Karpas-422 (cell line): ENCODE data around the gene FUOM. TPM values are rescaled to one million over a fixed set of nuclear protein-coding genes. Genes with fewer than 3 reads are reported as not detected.

Source experiments
- DNase-seq: peaks from one replicate; pipeline ENCODE4 v3.0.0-alpha.2; 2015
- H2AFZ ChIP-seq: fragments of 200-600 bp; sonication (generic); 2 replicates; pipeline ENCODE4 v1.6.1; 2014; ENCODE audit warnings: antibody characterized with exemption, low read length, mixed read lengths
- H3K27ac ChIP-seq: fragments of 200-600 bp; sonication (generic); 2 replicates; pipeline ENCODE4 v1.5.1; 2014; ENCODE audit warnings: mild to moderate bottlenecking, low read length, moderate library complexity
- H3K27me3 ChIP-seq: fragments of 200-600 bp; sonication (generic); 2 replicates; pipeline ENCODE4 v1.6.1; 2014; ENCODE audit warnings: low read length, mixed read lengths
- H3K36me3 ChIP-seq: fragments of 200-600 bp; sonication (generic); 2 replicates; pipeline ENCODE4 v1.6.1; 2014; ENCODE audit warnings: low read length, mixed read lengths; ENCODE audit not compliant: insufficient read depth
- H3K4me1 ChIP-seq: fragments of 200-600 bp; sonication (generic); 2 replicates; pipeline ENCODE4 v1.6.1; 2014; ENCODE audit warnings: mild to moderate bottlenecking, low read length, mixed read lengths
- H3K4me2 ChIP-seq: fragments of 200-600 bp; sonication (generic); 2 replicates; pipeline ENCODE4 v1.6.1; 2014; ENCODE audit warnings: low read length, low read depth, mild to moderate bottlenecking; ENCODE audit not compliant: poor library complexity, severe bottlenecking
- H3K4me3 ChIP-seq: fragments of 200-600 bp; sonication (generic); 2 replicates; pipeline ENCODE4 v1.5.1; 2014; ENCODE audit warnings: mild to moderate bottlenecking, antibody characterized with exemption, low read length, mixed read lengths
- H3K79me2 ChIP-seq: fragments of 200-600 bp; sonication (generic); 2 replicates; pipeline ENCODE4 v1.6.1; 2014; ENCODE audit warnings: mild to moderate bottlenecking, low read length, mixed read lengths
- H3K9ac ChIP-seq: fragments of 200-600 bp; sonication (generic); 2 replicates; pipeline ENCODE4 v1.6.0; 2014; ENCODE audit warnings: low read length
- H3K9me2 ChIP-seq: fragments of 200-600 bp; sonication (generic), shearing (Covaris generic); replicated peaks from 2 replicates; pipeline ENCODE4 v1.6.0; 2014; ENCODE audit warnings: mild to moderate bottlenecking, low read length, moderate library complexity; ENCODE audit not compliant: insufficient read depth
- H3K9me3 ChIP-seq: fragments of 300-700, 200-600 bp; sonication (generic); 2 replicates; pipeline ENCODE4 v1.6.1; 2014; ENCODE audit warnings: low read length, mixed read lengths
- H4K20me1 ChIP-seq: fragments of 200-600 bp; sonication (generic); 2 replicates; pipeline ENCODE4 v1.6.1; 2014; ENCODE audit warnings: mild to moderate bottlenecking, antibody characterized with exemption, low read length, low read depth; ENCODE audit not compliant: insufficient read depth
- total RNA-seq: library from RNA; depleted of rRNA; stranded (reverse); fragments of >200 nt; shearing (Covaris generic); gene quantifications from 2 replicates; pipeline ENCODE4 v1.2.3, GENCODE V29; 2014; ENCODE audit warnings: low replicate concordance

Gene FUOM
- total RNA-seq, 1 experiment from 2014 or later = 0.97 TPM

DNA sequence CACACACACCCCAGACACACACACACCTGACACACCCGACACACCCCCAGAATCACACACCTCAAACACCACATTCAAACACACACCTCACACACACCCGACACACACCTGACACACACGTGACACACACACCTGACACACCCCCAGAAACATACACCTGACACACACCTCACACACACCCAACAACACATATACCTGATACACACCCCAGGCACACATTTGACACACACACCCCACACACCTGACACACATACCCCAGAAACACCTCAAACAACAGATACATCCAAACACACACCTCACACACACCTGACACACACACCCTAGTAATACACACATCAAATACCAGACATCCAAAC is 20.5 kb downstream of the FUOM start:
- no peak overlapping the region for H3K9ac ChIP-seq
- H3K4me1 ChIP-seq = no peaks in the 10 kb centered on the region
- H3K79me2 ChIP-seq = no peaks in the 10 kb centered on the region
- H2AFZ ChIP-seq = no peak overlapping the region
- peaks cover 22% of the 10 kb centered on the region for H3K9me3 ChIP-seq
- H3K36me3 ChIP-seq = no peaks in the 10 kb centered on the region
- no peak overlapping the region for H3K27ac ChIP-seq
- no peaks in the 10 kb centered on the region for H4K20me1 ChIP-seq
- no peak overlapping the region for H3K4me2 ChIP-seq
- no peak overlapping the region for H3K4me3 ChIP-seq
- no peaks in the 10 kb centered on the region for H3K27me3 ChIP-seq
- no peaks in the 10 kb centered on the region for H3K9me2 ChIP-seq
- DNase-seq = no peak

- no peak within 1 kb of the TSS for H3K4me3 ChIP-seq
- no peak within 1 kb of the TSS for H2AFZ ChIP-seq
- no peak for DNase-seq
- no peak within 1 kb of the TSS for H3K27ac ChIP-seq
- no peaks in the 10 kb centered on the region for H3K79me2 ChIP-seq
- H4K20me1 ChIP-seq = no peaks in the 10 kb centered on the region
- no peaks in the 10 kb centered on the region for H3K9me2 ChIP-seq
- no peaks in the 10 kb centered on the region for H3K36me3 ChIP-seq
- H3K9ac ChIP-seq = no peak within 1 kb of the TSS
- no peaks in the 10 kb centered on the region for H3K4me1 ChIP-seq
- no peaks in the 10 kb centered on the region for H3K27me3 ChIP-seq
- H3K4me2 ChIP-seq = no peak within 1 kb of the TSS
- peaks cover 22% of the 10 kb centered on the region for H3K9me3 ChIP-seq
Observed at GRCh38 chr10:133336577-133337369, 21.0 kb downstream of the FUOM start, which contains the start of gene CALY. CALY (minus strand) TSS chr10:133336896; CDS start chr10:133328989, 7,907 bp downstream.

DNA sequence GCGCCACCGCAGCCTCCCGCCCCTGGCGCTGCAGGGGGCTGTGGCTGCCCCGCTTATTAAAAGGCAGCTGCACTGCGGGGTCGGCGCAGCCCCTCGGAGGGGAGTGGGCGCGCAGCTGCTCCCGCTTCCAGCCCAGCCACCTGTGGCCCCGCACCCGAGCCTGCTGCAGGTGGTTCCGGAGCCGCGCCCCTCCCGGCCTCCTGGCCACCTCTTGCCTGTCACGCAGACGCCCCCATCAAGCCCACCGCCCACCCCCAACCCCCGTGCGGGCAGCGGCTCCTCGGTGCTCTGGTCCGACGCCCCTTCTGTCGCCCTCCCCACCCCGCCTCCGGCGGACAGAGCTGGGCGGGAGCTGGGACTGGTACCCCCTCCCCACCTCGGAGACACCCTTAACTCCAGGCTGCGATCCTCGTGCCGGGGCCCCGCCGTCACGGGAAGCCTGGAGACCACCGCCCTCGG is 21.7 kb downstream of the FUOM start:
- H3K27ac ChIP-seq = no peak overlapping the region
- H2AFZ ChIP-seq = no peak overlapping the region
- H4K20me1 ChIP-seq = no peaks in the 10 kb centered on the region
- no peaks in the 10 kb centered on the region for H3K79me2 ChIP-seq
- H3K27me3 ChIP-seq = no peaks in the 10 kb centered on the region
- no peak overlapping the region for H3K4me3 ChIP-seq
- no peak overlapping the region for H3K9ac ChIP-seq
- DNase-seq = no peak
- no peaks in the 10 kb centered on the region for H3K4me1 ChIP-seq
- H3K9me2 ChIP-seq = no peaks in the 10 kb centered on the region
- no peak overlapping the region for H3K4me2 ChIP-seq
- H3K9me3 ChIP-seq = peaks cover 22% of the 10 kb centered on the region
- no peaks in the 10 kb centered on the region for H3K36me3 ChIP-seq

- H3K4me3 ChIP-seq = no peak overlapping the region
- peaks cover 22% of the 10 kb centered on the region for H3K9me3 ChIP-seq
- H3K36me3 ChIP-seq = no peaks in the 10 kb centered on the region
- H3K27me3 ChIP-seq = no peaks in the 10 kb centered on the region
- H3K4me2 ChIP-seq = no peak overlapping the region
- no peak for DNase-seq
- no peak overlapping the region for H3K9ac ChIP-seq
- H4K20me1 ChIP-seq = no peaks in the 10 kb centered on the region
- no peak overlapping the region for H2AFZ ChIP-seq
- no peaks in the 10 kb centered on the region for H3K9me2 ChIP-seq
- no peaks in the 10 kb centered on the region for H3K4me1 ChIP-seq
- no peak overlapping the region for H3K27ac ChIP-seq
- no peaks in the 10 kb centered on the region for H3K79me2 ChIP-seq
Observed at GRCh38 chr10:133335246-133336117, 22.3 kb downstream of the FUOM start.

DNA sequence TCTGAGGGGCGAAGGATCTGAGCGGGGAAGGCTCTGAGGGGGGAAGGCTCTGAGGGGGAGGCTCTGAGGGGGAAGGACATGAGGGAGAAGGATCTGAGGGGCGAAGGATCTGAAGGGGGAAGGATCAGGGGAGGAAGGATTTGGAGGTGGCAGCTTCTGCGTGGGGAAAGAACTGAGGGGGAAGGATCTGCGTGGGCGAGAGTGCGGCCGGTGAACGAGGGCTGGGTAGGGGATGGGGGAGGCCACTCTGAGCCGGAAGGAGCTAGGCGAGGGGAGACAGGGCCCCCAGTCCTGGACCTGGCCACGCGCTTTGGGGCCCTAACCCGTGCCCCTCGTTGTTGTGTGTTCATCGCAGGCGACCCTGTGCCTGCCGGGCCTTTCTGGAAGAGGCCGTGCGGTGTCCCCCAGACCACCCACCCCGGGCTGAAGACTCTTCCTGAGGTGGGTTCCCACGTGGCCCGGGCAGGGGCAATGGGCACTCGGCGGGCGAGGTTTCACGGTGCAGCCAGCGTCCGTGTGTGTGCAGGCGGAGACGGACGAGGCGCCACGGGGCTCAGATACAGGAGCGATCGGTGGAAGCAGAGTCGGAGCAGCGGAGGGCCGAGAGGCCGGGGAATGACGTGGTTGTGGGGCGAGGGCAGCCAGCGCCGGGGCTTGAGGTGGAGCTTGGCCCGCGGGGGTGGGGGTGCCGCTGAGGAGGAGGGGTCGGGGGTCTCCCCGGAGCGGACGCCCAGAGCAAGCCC is 23.1 kb downstream of the FUOM start:
- Histone ChIP-seq H3K79me2 (no peaks in the 10 kb centered on the region), H3K27ac (no peak overlapping the region), H3K9me3 (peaks cover 22% of the 10 kb centered on the region), H4K20me1 (no peaks in the 10 kb centered on the region), H3K27me3 (no peaks in the 10 kb centered on the region), H3K9me2 (no peaks in the 10 kb centered on the region), H2AFZ (no peak overlapping the region), H3K4me2 (no peak overlapping the region), H3K4me1 (peaks cover 3% of the 10 kb centered on the region), H3K4me3 (no peak overlapping the region), H3K9ac (no peak overlapping the region), H3K36me3 (no peaks in the 10 kb centered on the region)
- DNase-seq = no peak

DNA sequence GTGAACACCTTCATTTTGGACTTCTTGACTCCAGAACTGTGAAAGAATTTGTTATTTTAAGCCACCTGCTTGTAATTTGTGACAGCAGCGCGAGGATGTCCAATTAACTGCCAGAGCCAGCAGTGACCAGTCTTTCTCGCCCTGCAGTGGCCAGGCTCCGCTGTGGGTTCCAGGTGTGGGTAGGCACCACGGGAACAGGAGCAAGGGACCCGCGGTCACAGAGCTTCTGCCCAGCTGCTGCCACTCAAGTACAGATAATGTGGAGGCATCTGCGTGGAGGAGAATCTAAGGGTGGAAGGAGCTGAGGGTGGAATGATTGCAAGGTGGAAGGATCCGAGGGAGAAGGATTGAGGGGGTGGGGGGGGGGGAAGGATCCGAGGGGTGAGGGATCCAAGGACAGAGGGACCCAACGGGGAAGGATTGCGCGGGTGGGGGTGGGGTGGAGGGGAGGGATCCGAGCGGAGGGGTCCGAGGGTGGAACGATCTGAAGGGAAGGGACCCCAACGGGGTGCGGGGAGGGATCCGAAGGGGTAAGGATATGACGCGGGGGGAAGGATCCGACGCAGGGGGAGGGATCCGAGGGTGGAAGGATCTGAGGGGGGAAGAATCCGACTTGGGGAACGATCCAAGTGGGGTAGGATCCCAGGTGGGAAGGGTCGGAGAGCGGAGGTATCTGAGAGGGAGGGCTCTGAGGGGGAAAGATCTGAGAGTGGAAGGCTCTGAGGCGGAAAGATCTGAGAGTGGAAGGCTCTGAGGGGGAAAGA is 24.7 kb downstream of the FUOM start:
- no peaks in the 10 kb centered on the region; the same call in 1 of the 2 replicates for H4K20me1 ChIP-seq
- H3K36me3 ChIP-seq = no peaks in the 10 kb centered on the region
- no peaks in the 10 kb centered on the region for H3K9me2 ChIP-seq
- no peaks in the 10 kb centered on the region for H3K79me2 ChIP-seq
- H3K27me3 ChIP-seq = no peaks in the 10 kb centered on the region
- DNase-seq = no peak
- H3K4me2 ChIP-seq = no peak overlapping the region
- H3K9ac ChIP-seq = no peak overlapping the region
- no peak overlapping the region for H3K27ac ChIP-seq
- H2AFZ ChIP-seq = no peak overlapping the region
- no peak overlapping the region for H3K4me3 ChIP-seq
- H3K4me1 ChIP-seq = peaks cover 7% of the 10 kb centered on the region
- peaks cover 9% of the 10 kb centered on the region; the same call in 1 of the 2 replicates for H3K9me3 ChIP-seq

DNA sequence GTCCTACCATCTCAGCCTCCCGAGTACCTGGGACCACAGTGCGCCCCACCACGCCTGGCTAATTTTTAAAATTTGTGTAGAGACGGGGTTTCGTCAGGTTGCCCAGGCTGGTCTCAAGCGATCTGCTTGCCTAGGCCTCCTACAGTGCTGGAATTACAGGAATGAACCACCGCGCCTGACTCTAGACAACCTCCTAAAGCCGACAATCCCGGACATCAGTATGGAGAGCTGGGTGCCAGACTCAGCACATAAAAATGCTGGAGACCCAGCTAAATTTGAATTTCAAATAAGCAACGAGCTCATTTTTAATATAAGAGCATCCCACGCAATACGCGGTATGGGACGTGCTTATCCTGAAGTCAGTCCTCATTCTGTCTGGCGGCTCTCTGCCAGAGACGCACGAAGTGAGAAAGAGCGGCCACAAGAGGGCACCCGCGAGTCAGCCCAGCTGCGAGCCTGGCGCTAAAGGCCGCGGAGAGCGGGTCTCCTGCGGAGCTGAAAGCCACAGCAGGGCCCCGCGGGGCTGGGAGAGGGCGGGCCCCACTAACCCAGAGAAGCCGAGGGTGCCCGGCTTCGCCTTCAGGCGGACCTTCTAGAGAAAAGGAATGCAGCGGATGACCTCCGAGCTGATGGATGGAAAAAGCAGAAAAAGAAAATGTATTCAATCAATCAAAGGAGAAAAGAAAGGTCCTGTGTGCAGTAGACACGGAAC is 28.2 kb downstream of the FUOM start:
- Histone ChIP-seq H3K9me2 (no peaks in the 10 kb centered on the region), H3K27me3 (no peaks in the 10 kb centered on the region), H3K4me2 (peak overlapping the region; percentile 59), H3K79me2 (no peaks in the 10 kb centered on the region), H4K20me1 (no peaks in the 10 kb centered on the region; the same call in 1 of the 2 replicates), H3K36me3 (no peaks in the 10 kb centered on the region), H3K9me3 (no peaks in the 10 kb centered on the region), H2AFZ (no peak overlapping the region), H3K4me1 (peaks cover 26% of the 10 kb centered on the region), H3K27ac (no peak overlapping the region), H3K4me3 (no peak overlapping the region), H3K9ac (peak overlapping the region; percentile 56)
- DNase-seq = peak; percentile 95
